ENCODE results near the gene SNRNP25.

SNRNP25 gene

GRCh38 chr16:46510-46909, 7.1 kb upstream of the SNRNP25 start (continued):
- peak; percentile 9; the same call in 1 of the 2 replicates for TF ChIP-seq FEZF1 (tag by site-specific recombination; IDR thresholded peaks at IDR 0.05)
- peak; percentile 89; the same call in 1 of the 2 replicates for TF ChIP-seq OVOL3 (tag by site-specific recombination; IDR thresholded peaks at IDR 0.05)
- peak; percentile 71; the same call in 1 of the 2 replicates for TF ChIP-seq ZNF791 (tag by site-specific recombination; IDR thresholded peaks at IDR 0.05)
- TF ChIP-seq ZNF518A (tag by site-specific recombination; conservative IDR thresholded peaks at IDR 0.05; ENCODE audit: low read depth): peak; percentile 98
- peak; percentile 89 for TF ChIP-seq REST (tag by site-specific recombination; IDR thresholded peaks at IDR 0.05)
- peak; percentile 68; the same call in 1 of the 2 replicates for TF ChIP-seq ZNF610 (tag by site-specific recombination; IDR thresholded peaks at IDR 0.05; ENCODE audit: borderline replicate concordance)
- peak; percentile 48; the same call in 1 of the 2 replicates for TF ChIP-seq BCL11B (tag by site-specific recombination; IDR thresholded peaks at IDR 0.05; ENCODE audit: low read depth)
- TF ChIP-seq SP3 (tag by site-specific recombination; IDR thresholded peaks at IDR 0.05): 0 out of 2 replicates have a peak, but pooled peaks have one; percentile 24
- peak; percentile 62; the same call in 1 of the 2 replicates for TF ChIP-seq ZNF24 (tag by site-specific recombination; IDR thresholded peaks at IDR 0.05)
- peak; percentile 96 for TF ChIP-seq AEBP2 (tag by site-specific recombination; IDR thresholded peaks at IDR 0.05; ENCODE audit: borderline replicate concordance)
- peak; percentile 59; the same call in 1 of the 2 replicates for TF ChIP-seq TSHZ1 (tag by site-specific recombination; IDR thresholded peaks at IDR 0.05; ENCODE audit: borderline replicate concordance)
- TF ChIP-seq HIC1 (tag by site-specific recombination; IDR thresholded peaks at IDR 0.05): peak; percentile 51; the same call in 1 of the 2 replicates
- TF ChIP-seq OSR2 (tag by site-specific recombination; IDR thresholded peaks at IDR 0.05): peak; percentile 12; the same call in 1 of the 2 replicates
- peak; percentile 56 for TF ChIP-seq ZNF341 (tag by site-specific recombination; IDR thresholded peaks at IDR 0.05; ENCODE audit: low read depth)
- 0 out of 2 replicates have a peak, but pooled peaks have one; percentile 21 for TF ChIP-seq ZNF146 (tag by site-specific recombination; IDR thresholded peaks at IDR 0.05)
- peak; percentile 90 for TF ChIP-seq ZBTB11 (tag by site-specific recombination; conservative IDR thresholded peaks at IDR 0.05; ENCODE audit: low read depth)
- TF ChIP-seq ZNF560 (tag by site-specific recombination; IDR thresholded peaks at IDR 0.05; ENCODE audit: borderline replicate concordance): peak; percentile 99
- TF ChIP-seq ZNF548 (tag by site-specific recombination; IDR thresholded peaks at IDR 0.05): 0 out of 2 replicates have a peak, but pooled peaks have one; percentile 33
- peak; percentile 87; the same call in 1 of the 2 replicates for TF ChIP-seq ZNF514 (tag by site-specific recombination; IDR thresholded peaks at IDR 0.05)
